ENCODE measurements around the gene ADGRL3.

DNA sequence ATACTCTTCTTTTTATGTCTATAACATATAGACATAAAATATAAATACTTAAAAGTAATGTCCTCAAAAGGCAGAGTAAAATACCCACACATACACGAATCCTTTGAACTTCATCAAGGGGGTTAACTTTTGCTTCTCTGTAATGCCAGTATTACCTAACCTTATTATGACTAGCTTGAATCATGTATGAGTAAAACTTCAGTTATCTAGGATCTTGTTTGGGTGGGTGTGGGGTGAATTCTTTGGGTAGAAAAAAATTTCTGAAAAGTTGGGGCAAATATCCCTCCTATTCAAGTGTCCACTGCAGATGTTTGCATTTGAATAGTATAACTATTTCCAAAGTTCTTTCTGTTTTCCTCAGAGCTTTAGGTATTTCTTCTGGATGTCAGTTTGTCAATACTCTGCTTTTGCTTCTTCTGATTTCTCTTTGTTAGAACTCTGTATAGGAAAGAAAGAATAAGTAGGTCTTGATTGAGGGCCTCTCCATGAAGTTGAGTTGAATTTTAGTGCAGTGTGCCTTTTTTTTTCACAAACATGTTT, 173.8 kb downstream of the ADGRL3 start:
- TF ChIP-seq, protein P1, sequence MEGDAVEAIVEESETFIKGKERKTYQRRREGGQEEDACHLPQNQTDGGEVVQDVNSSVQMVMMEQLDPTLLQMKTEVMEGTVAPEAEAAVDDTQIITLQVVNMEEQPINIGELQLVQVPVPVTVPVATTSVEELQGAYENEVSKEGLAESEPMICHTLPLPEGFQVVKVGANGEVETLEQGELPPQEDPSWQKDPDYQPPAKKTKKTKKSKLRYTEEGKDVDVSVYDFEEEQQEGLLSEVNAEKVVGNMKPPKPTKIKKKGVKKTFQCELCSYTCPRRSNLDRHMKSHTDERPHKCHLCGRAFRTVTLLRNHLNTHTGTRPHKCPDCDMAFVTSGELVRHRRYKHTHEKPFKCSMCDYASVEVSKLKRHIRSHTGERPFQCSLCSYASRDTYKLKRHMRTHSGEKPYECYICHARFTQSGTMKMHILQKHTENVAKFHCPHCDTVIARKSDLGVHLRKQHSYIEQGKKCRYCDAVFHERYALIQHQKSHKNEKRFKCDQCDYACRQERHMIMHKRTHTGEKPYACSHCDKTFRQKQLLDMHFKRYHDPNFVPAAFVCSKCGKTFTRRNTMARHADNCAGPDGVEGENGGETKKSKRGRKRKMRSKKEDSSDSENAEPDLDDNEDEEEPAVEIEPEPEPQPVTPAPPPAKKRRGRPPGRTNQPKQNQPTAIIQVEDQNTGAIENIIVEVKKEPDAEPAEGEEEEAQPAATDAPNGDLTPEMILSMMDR (conservative IDR thresholded peaks at IDR 0.05; ENCODE audit: low read length) = no peak
- no peak for TF ChIP-seq EZH2phosphoT487 (IDR thresholded peaks at IDR 0.05; ENCODE audit: borderline replicate concordance, low read depth, low read length)

Measured in OCI-LY7 (cell line).